ENCODE data around the gene PAPLN. TPM values are rescaled to one million over a fixed set of nuclear protein-coding genes. Genes with fewer than 3 reads are reported as not detected.

Gene PAPLN
- total and polyA plus RNA-seq, 2 experiments from 2014 or later: 7.6 to 13.4 TPM

- no peak for TF ChIP-seq EZH2 (IDR thresholded peaks at IDR 0.05; ENCODE audit: borderline replicate concordance)
- TF ChIP-seq EZH2phosphoT487 (IDR thresholded peaks at IDR 0.05; ENCODE audit: low read depth, severe bottlenecking, unreplicated experiment): no peak
- no peak for TF ChIP-seq CTCF (IDR thresholded peaks at IDR 0.05; ENCODE audit: poor library complexity)
- no peaks in the 10 kb centered on the region for H3K9me2 ChIP-seq (replicated peaks; ENCODE audit: insufficient read depth)
- H3K79me2 ChIP-seq: no peaks in the 10 kb centered on the region
- no peaks in the 10 kb centered on the region for H3K27me3 ChIP-seq
- no peaks in the 10 kb centered on the region for H4K20me1 ChIP-seq (ENCODE audit: insufficient read depth, poor library complexity, severe bottlenecking)
- no peak overlapping the region for H3K27ac ChIP-seq
- peak overlapping the region; percentile 33 for H2AFZ ChIP-seq
- peak overlapping the region; percentile 92 for H3K4me2 ChIP-seq
- no peaks in the 10 kb centered on the region for H3K36me3 ChIP-seq (replicated peaks; ENCODE audit: insufficient read depth, low read depth)
- H3K4me3 ChIP-seq: peak overlapping the region; percentile 21
- peak; percentile 43 for DNase-seq (ENCODE audit: low spot score)
- no peaks in the 10 kb centered on the region for H3K9me3 ChIP-seq (ENCODE audit: low read depth)
- 14% methylated on average over 44 of the region's 48 CpGs for WGBS (ENCODE audit: low lambda C conversion rate, missing lambda C conversion rate)
- H3K4me1 ChIP-seq (ENCODE audit: insufficient read depth): peaks cover 12% of the 10 kb centered on the region
Measured at GRCh38 chr14:73269729-73270531, 32.6 kb downstream of the PAPLN start.

- H3K27ac ChIP-seq: no peak overlapping the region
- no peaks in the 10 kb centered on the region for H3K9me3 ChIP-seq (ENCODE audit: low read depth)
- H2AFZ ChIP-seq: no peak overlapping the region
- H3K4me1 ChIP-seq (ENCODE audit: insufficient read depth): peaks cover 12% of the 10 kb centered on the region
- H4K20me1 ChIP-seq (ENCODE audit: insufficient read depth, poor library complexity, severe bottlenecking): no peaks in the 10 kb centered on the region
- no peaks in the 10 kb centered on the region for H3K27me3 ChIP-seq
- no peak overlapping the region for H3K4me2 ChIP-seq
- H3K36me3 ChIP-seq (replicated peaks; ENCODE audit: insufficient read depth, low read depth): no peaks in the 10 kb centered on the region
- H3K4me3 ChIP-seq: no peak overlapping the region
- WGBS (ENCODE audit: low lambda C conversion rate, missing lambda C conversion rate): 90% methylated on average over 6 of the region's 6 CpGs
- TF ChIP-seq CTCF (IDR thresholded peaks at IDR 0.05; ENCODE audit: poor library complexity) (no peak), EZH2 (IDR thresholded peaks at IDR 0.05; ENCODE audit: borderline replicate concordance) (no peak), EZH2phosphoT487 (IDR thresholded peaks at IDR 0.05; ENCODE audit: low read depth, severe bottlenecking, unreplicated experiment) (no peak)
- H3K79me2 ChIP-seq: no peaks in the 10 kb centered on the region
- H3K9me2 ChIP-seq (replicated peaks; ENCODE audit: insufficient read depth): no peaks in the 10 kb centered on the region
- DNase-seq (ENCODE audit: low spot score): no peak
Measured at GRCh38 chr14:73272393-73272792, 35.1 kb downstream of the PAPLN start.

GRCh38 chr14:73273799-73274198, 36.5 kb downstream of the PAPLN start:
- no peak for TF ChIP-seq EZH2phosphoT487 (IDR thresholded peaks at IDR 0.05; ENCODE audit: low read depth, severe bottlenecking, unreplicated experiment)
- no peak for TF ChIP-seq CTCF (IDR thresholded peaks at IDR 0.05; ENCODE audit: poor library complexity)
- TF ChIP-seq EZH2 (IDR thresholded peaks at IDR 0.05; ENCODE audit: borderline replicate concordance): no peak
- 98% methylated on average over 4 of the region's 4 CpGs for WGBS (ENCODE audit: low lambda C conversion rate, missing lambda C conversion rate)
- Histone ChIP-seq H3K9me3 (ENCODE audit: low read depth) (no peaks in the 10 kb centered on the region), H3K4me1 (ENCODE audit: insufficient read depth) (peaks cover 12% of the 10 kb centered on the region), H3K4me2 (no peak overlapping the region), H3K4me3 (no peak overlapping the region), H3K27me3 (no peaks in the 10 kb centered on the region), H4K20me1 (ENCODE audit: insufficient read depth, poor library complexity, severe bottlenecking) (no peaks in the 10 kb centered on the region), H3K36me3 (replicated peaks; ENCODE audit: insufficient read depth, low read depth) (no peaks in the 10 kb centered on the region), H3K79me2 (no peaks in the 10 kb centered on the region), H3K9me2 (replicated peaks; ENCODE audit: insufficient read depth) (no peaks in the 10 kb centered on the region), H2AFZ (no peak overlapping the region), H3K27ac (no peak overlapping the region)
- no peak for DNase-seq (ENCODE audit: low spot score)

Measured in hepatocyte (in vitro differentiated cells).